Measurements from ENCODE around the gene ABCA9.

DNA sequence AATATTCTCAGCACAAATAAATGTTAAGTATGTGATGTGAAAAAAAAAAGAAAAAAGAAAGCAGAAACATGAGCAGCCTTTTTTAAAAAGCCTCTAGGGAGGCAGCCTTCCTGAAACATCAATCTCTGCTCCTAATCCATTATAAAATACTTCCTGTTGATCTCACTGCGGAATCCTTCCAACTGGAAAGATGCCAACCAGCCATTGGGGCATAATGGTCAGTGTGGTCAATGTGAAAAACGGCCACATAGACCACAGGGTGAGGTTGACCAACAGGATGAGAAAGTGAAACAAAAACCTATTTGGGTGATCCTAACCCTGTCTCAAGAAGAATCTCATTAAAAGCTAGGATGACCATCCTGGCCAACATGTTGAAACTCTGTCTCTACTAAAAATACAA is 79.4 kb downstream of the ABCA9 start:
- TF ChIP-seq, protein P1, sequence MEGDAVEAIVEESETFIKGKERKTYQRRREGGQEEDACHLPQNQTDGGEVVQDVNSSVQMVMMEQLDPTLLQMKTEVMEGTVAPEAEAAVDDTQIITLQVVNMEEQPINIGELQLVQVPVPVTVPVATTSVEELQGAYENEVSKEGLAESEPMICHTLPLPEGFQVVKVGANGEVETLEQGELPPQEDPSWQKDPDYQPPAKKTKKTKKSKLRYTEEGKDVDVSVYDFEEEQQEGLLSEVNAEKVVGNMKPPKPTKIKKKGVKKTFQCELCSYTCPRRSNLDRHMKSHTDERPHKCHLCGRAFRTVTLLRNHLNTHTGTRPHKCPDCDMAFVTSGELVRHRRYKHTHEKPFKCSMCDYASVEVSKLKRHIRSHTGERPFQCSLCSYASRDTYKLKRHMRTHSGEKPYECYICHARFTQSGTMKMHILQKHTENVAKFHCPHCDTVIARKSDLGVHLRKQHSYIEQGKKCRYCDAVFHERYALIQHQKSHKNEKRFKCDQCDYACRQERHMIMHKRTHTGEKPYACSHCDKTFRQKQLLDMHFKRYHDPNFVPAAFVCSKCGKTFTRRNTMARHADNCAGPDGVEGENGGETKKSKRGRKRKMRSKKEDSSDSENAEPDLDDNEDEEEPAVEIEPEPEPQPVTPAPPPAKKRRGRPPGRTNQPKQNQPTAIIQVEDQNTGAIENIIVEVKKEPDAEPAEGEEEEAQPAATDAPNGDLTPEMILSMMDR (IDR thresholded peaks at IDR 0.05; ENCODE audit: insufficient read depth, low read depth, low read length): no peak
- TF ChIP-seq EZH2 (IDR thresholded peaks at IDR 0.05; ENCODE audit: insufficient read depth, low read length): no peak
